K562 (cell line): ENCODE data around the gene TSR3. TPM values are rescaled to one million over a fixed set of nuclear protein-coding genes. Genes with fewer than 3 reads are reported as not detected.

ENCODE experiments used
- ATF3 ChIP-seq, 2 experiments: fragments of 450-650 bp in 1 of 2; sonication (generic) in 1 of 2; formaldehyde crosslinking in 1 of 2; IDR thresholded peaks in 1 of 2; conservative IDR thresholded peaks in 1 of 2; 2 replicates each; pipeline versions ENCODE4 v1.6.1 to v1.8.1; 2016 to 2023; ENCODE audit warnings: mild to moderate bottlenecking in 2 of 2, moderate library complexity in 2 of 2, inconsistent platforms in 1 of 2, missing genetic modification reagents in 1 of 2
- BHLHE40 ChIP-seq: IDR thresholded peaks from 2 replicates; pipeline ENCODE4 v1.6.1; 2011; ENCODE audit warnings: low read length, improper control_type of control experiment
- CTBP1 ChIP-seq: fragments of 450-650 bp; IDR thresholded peaks from 2 replicates; pipeline ENCODE4 v1.6.1; 2016; ENCODE audit warnings: borderline replicate concordance
- ELF1 ChIP-seq: fragments of 200-800 bp; sonication (Bioruptor generic); IDR thresholded peaks from 2 replicates; pipeline ENCODE4 v1.6.1; 2016; ENCODE audit warnings: missing genetic modification characterization, missing compliant biosample characterization
- FIP1L1 ChIP-seq: fragments of 200-400 bp; formaldehyde crosslinking; IDR thresholded peaks from 2 replicates; pipeline ENCODE4 v1.6.1; 2018; ENCODE audit warnings: mild to moderate bottlenecking, low read depth, low read length; ENCODE audit not compliant: poor library complexity, severe bottlenecking
- FUS ChIP-seq: fragments of 200-400 bp; formaldehyde crosslinking; optimal IDR thresholded peaks from 2 replicates; pipeline ENCODE3; 2017; ENCODE audit warnings: low read depth, low read length
- GTF2F1 ChIP-seq: IDR thresholded peaks from 2 replicates; pipeline ENCODE4 v1.6.1; 2011; ENCODE audit warnings: low read depth, low read length, improper control_type of control experiment
- HDAC1 ChIP-seq, 2 experiments: fragments of 450-650 bp; IDR thresholded peaks; 2 replicates each; pipeline ENCODE4 v1.6.1; 2016 to 2017; ENCODE audit warnings: inconsistent platforms in 1 of 2, mild to moderate bottlenecking in 1 of 2, moderate library complexity in 1 of 2
- HES1 ChIP-seq: fragments of 450-650 bp; IDR thresholded peaks from 2 replicates; pipeline ENCODE4 v1.6.1; 2016; ENCODE audit warnings: low read depth, mild to moderate bottlenecking, moderate library complexity
- JUN ChIP-seq, 2 experiments: sonication (generic) in 1 of 2; formaldehyde crosslinking in 1 of 2; IDR thresholded peaks; 2 replicates each; pipeline versions ENCODE4 v1.6.1 to v1.8.0; 2012 to 2022; ENCODE audit warnings: borderline replicate concordance in 2 of 2, mild to moderate bottlenecking in 2 of 2, improper control_type of control experiment in 1 of 2, low read depth in 1 of 2, low read length in 1 of 2, missing genetic modification reagents in 1 of 2
- JUNB ChIP-seq: fragments of 450-650 bp; formaldehyde crosslinking; conservative IDR thresholded peaks from 2 replicates; pipeline ENCODE4 v1.4.0; 2020; ENCODE audit warnings: mild to moderate bottlenecking
- KDM5B ChIP-seq: fragments of 200-600 bp; sonication (generic); IDR thresholded peaks from 2 replicates; pipeline ENCODE4 v1.6.1; 2012; ENCODE audit warnings: low read depth, mild to moderate bottlenecking, moderate library complexity, low read length, control low read depth, inconsistent platforms; ENCODE audit not compliant: insufficient replicate concordance
- MAFK ChIP-seq: IDR thresholded peaks from 2 replicates; pipeline ENCODE4 v1.6.1; 2011; ENCODE audit warnings: low read length, improper control_type of control experiment
- MAX ChIP-seq: sonication (generic); formaldehyde crosslinking; IDR thresholded peaks from 2 replicates; pipeline ENCODE4 v1.9.0; 2022; ENCODE audit warnings: mild to moderate bottlenecking, missing genetic modification reagents
- MAZ ChIP-seq, 2 experiments: fragments of 450-650 bp in 1 of 2; sonication (generic) in 1 of 2; formaldehyde crosslinking; IDR thresholded peaks in 1 of 2; conservative IDR thresholded peaks in 1 of 2; 2 replicates each; pipeline versions ENCODE4 v1.4.0 to v1.5.0; 2020; ENCODE audit warnings: mild to moderate bottlenecking in 1 of 2, missing genetic modification reagents in 1 of 2
- RB1 ChIP-seq: fragments of 450-650 bp; IDR thresholded peaks from 2 replicates; pipeline ENCODE4 v1.6.1; 2017; ENCODE audit warnings: low read depth, mild to moderate bottlenecking
- RCOR1 ChIP-seq, 2 experiments: IDR thresholded peaks; 2 replicates each; pipeline ENCODE4 v1.6.1; 2012; ENCODE audit warnings: low read depth in 2 of 2, low read length in 2 of 2, borderline replicate concordance in 1 of 2, improper control_type of control experiment in 1 of 2
- SAFB ChIP-seq: fragments of 200-400 bp; formaldehyde crosslinking; IDR thresholded peaks from 2 replicates; pipeline ENCODE4 v1.6.1; 2017; ENCODE audit warnings: low read depth, low read length, borderline replicate concordance
- SMC3 ChIP-seq: conservative IDR thresholded peaks from 2 replicates; pipeline ENCODE4 v1.6.1; 2011; ENCODE audit warnings: low read depth, low read length, improper control_type of control experiment; ENCODE audit not compliant: insufficient read depth
- SRSF9 ChIP-seq: fragments of 200-400 bp; formaldehyde crosslinking; IDR thresholded peaks from 2 replicates; pipeline ENCODE4 v1.6.1; 2017; ENCODE audit warnings: low read depth, low read length, borderline replicate concordance
- ZBTB33 ChIP-seq: sonication (generic); formaldehyde crosslinking; IDR thresholded peaks from 2 replicates; pipeline ENCODE4 v1.8.1; 2023; ENCODE audit warnings: mild to moderate bottlenecking, missing genetic modification reagents
- ZC3H4 ChIP-seq: sonication (generic); formaldehyde crosslinking; IDR thresholded peaks from 2 replicates; pipeline ENCODE4 v1.9.0; 2021; ENCODE audit warnings: missing genetic modification reagents, borderline replicate concordance
- polyA plus RNA-seq, 8 experiments: library from polyadenylated mRNA; depleted of rRNA in 4 of 8; stranded (reverse) in 5 of 8; unstranded in 3 of 8; fragments of >200 nt; fragmentation: Nextera tagmentation in 2 of 8; fragmentation: Illumina TruSeq in 1 of 8; extraction: Ambion mirVana in 2 of 8; extraction: Trizol in 1 of 8; gene quantifications; 2 replicates each; pipeline versions ENCODE4 v1.2.1 to v1.2.3, GENCODE V29; 2011 to 2014; ENCODE audit warnings: inconsistent platforms in 1 of 8, missing spikeins in 1 of 8
- total RNA-seq, 7 experiments: library from RNA; depleted of rRNA in 6 of 7; stranded (reverse); fragments of >200 nt in 6 of 7; fragmentation: Illumina TruSeq in 2 of 7; extraction: Trizol in 2 of 7; gene quantifications; 2 replicates each; pipeline versions ENCODE4 v1.2.1 to v1.2.3, GENCODE V29; 2011 to 2021; ENCODE audit warnings: low replicate concordance in 1 of 7

Gene TSR3
- total and polyA plus RNA-seq, 9 of the 15 experiments (the other 6 are each of a cell fraction or from before 2014, with no cell fraction given) = 1.5 to 74.8 (median 16.5) TPM

- peak; percentile 76 for TF ChIP-seq KDM5B
- peak in 1 of 2 experiments; percentile 81; a peak in 1 of 4 replicates for TF ChIP-seq RCOR1 (IDR thresholded peaks at IDR 0.05; ENCODE audit: borderline replicate concordance in 1 of 2, low read depth in 2 of 2, low read length in 2 of 2)
- no peak for TF ChIP-seq JUNB (CRISPR knock-in tag)
- peak; percentile 93 for TF ChIP-seq RB1
- no peak for TF ChIP-seq ATF3 (IDR thresholded peaks at IDR 0.05)
- TF ChIP-seq ATF3 (CRISPR knock-in tag; conservative IDR thresholded peaks at IDR 0.05) = no peak
- 0 out of 2 replicates have a peak, but pooled peaks have one; percentile 2 for TF ChIP-seq SMC3
- no peak for TF ChIP-seq HES1
- peak; percentile 99 for TF ChIP-seq ELF1 (tag)
- TF ChIP-seq MAZ (CRISPR knock-in tag; conservative IDR thresholded peaks at IDR 0.05 in 1 of 2, IDR thresholded peaks at IDR 0.05 in 1 of 2) = peak; percentile 31 to 90; a peak in 3 of 4 replicates
- no peak for TF ChIP-seq SRSF9
- 0 out of 2 replicates have a peak, but pooled peaks have one; percentile 74 for TF ChIP-seq GTF2F1
- peak; percentile 39; the same call in 1 of the 2 replicates for TF ChIP-seq ZC3H4
- 0 out of 2 replicates have a peak, but pooled peaks have one; percentile 17 for TF ChIP-seq SAFB
- TF ChIP-seq FIP1L1 = peak; percentile 20
- peak; percentile 50 for TF ChIP-seq MAX (CRISPR knock-in tag)
- TF ChIP-seq JUN (IDR thresholded peaks at IDR 0.05; ENCODE audit: borderline replicate concordance, low read depth, low read length) = peak; percentile 46; the same call in 1 of the 2 replicates
- no peak for TF ChIP-seq JUN (CRISPR knock-in tag; IDR thresholded peaks at IDR 0.05; ENCODE audit: borderline replicate concordance)
- TF ChIP-seq BHLHE40 = peak; percentile 96
- peak; percentile 94 for TF ChIP-seq FUS
- 0 out of 2 replicates have a peak, but pooled peaks have one; percentile 29 for TF ChIP-seq ZBTB33 (CRISPR knock-in tag)
- peak; percentile 72; the same call in 1 of the 2 replicates for TF ChIP-seq CTBP1
- peak; percentile 47 to 95; a peak in 3 of 4 replicates for TF ChIP-seq HDAC1 (IDR thresholded peaks at IDR 0.05)
- no peak for TF ChIP-seq MAFK
These were observed at the start of gene TSR3, which contains the start of gene GNPTG (continued) for GRCh38 chr16:1351582-1352362.
